T-helper 22 cell (primary cell): ENCODE data around the gene SDC4.

Experiments
- DNase-seq: peaks from one replicate; pipeline ENCODE4 v3.0.0-alpha.2; 2020; ENCODE audit warnings: low read depth

The SDC4 gene

GRCh38 chr20:45343532-45344167 is 4.6 kb downstream of the SDC4 start:
- no peak for DNase-seq

GRCh38 chr20:45342855-45343531 is 5.2 kb downstream of the SDC4 start:
- DNase-seq: no peak

GRCh38 chr20:45341939-45342854 is 6.0 kb downstream of the SDC4 start:
- DNase-seq: no peak

DNA sequence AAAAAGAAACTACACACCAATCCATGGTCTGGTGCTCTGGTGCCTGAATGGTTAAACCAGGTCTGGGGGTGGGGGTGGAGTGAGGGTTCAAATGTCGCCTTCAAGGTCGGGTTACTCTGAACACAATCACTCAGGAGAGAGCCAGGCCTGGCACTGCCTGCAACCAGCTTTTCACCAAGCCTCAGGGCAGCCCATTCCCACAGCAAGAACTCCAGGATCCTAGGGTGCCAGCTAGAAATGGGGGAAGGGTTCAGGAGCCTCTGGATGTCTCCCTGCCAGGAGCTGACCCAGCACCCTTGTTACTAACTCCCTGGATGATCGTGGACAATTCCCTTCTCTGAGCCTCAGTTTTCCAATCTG is 6.7 kb downstream of the SDC4 start:
- DNase-seq: no peak

GRCh38 chr20:45340951-45341350 is 7.3 kb downstream of the SDC4 start:
- DNase-seq: no peak

DNA sequence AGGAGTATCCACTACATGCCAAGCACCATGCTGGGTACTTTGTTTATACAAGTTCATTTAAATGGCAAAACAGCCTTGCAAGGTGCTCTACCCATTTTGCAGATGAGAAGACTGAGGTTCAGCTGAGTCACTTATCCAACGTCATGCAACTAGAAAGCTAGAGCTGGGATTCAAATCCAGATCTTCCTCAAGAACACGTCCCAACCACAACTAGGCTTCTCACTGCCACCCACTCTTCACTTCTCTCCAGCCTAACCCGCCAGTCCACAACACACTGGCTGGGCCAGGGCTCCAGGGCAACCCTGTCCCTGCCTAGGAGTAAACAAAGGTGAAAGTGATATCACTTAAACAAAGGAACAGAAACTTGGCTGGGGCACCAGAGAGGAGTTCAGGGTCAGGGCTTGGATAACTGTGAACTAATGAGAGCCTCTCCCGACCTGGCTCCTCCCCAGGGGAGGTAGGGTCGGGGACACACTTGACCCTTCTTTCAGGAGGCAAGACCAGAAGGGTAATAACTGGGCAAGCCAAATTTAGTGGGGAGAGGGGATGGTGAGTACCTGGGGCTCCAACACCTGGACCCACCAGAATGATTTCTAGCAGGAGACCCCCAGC is 7.9 kb downstream of the SDC4 start:
- DNase-seq: no peak

- DNase-seq: no peak
Measured at GRCh38 chr20:45339799-45340198, 8.4 kb downstream of the SDC4 start.

- no peak for DNase-seq
Measured at GRCh38 chr20:45339084-45339483, 9.1 kb downstream of the SDC4 start.

DNA sequence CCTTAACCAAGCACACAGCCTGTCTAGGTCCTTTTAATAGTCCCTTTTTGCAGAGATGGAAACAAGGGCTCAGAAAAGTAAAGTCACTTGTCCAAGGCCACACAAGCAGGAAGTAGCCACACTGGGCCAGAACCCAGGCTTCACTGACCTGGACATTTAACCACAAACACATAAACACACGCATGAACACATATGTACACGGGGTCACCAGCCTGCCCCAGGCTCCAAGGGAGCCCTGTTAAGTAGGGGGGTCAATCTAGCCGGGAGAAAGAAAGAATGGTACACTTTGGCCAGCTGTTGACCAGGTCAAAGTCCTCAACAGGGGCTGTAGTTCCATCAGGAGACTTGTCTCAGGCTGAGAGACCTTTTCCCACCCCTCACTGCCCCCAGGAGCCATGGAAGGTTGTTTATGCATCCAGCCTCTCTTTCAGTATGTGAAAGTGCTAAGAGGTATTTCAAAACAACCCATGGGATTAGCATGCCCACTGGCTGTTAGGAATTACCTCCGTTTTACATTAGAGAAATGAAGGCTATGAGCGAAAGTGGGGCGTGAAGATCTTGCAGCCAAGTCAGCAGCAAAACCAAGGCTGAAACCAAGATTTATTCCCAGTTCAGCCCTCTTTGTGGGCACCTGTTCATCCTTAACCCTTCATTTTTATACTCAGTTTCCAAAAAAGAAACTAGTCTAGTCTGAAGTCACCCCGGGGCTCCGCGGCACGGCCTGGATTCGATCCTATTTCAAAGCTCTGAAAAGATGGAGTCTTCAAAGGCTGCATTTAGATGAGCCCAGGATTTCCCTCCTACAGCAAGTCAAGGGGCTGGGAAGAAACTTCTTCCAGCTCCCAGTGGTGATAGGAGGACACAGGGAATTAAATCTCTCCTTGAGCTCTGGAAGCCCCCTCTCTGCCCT is 9.8 kb downstream of the SDC4 start:
- DNase-seq: no peak

DNA sequence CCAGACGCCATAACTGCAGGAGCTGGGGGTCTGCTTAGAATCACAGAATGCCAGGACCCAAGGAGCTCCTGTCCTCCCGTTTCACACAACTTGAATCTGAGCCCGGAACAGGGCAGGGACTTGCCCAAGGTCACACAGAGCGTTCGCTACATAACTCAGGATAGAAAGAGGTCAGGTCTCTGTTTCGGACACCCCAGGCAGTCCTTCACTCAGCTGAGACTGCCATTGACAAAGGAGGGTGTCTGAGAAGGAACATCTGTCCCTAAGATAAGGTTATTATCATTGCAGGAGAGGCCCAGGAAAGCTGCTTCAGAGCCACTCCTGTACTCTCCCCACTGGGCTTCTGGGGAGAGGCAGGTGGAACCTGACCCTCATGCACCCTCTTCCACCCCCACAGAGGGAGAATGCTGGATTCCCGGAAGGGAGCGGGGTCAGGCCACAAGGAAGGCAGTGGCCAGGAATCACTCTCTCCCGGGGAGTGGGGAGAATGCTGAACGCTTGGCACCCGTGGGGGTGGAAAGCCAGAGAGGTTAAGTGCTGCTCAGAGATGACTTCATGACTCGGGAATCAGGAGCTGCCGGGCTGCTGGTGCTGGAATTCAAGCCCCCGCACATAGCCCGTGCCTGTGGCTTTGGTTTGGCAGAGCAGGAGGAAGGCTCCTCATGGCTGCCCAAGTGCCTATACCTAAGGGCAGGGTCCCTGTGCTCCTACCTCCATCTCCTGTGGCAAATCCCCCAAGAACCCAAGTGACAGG is 10.7 kb downstream of the SDC4 start:
- no peak for DNase-seq

DNA sequence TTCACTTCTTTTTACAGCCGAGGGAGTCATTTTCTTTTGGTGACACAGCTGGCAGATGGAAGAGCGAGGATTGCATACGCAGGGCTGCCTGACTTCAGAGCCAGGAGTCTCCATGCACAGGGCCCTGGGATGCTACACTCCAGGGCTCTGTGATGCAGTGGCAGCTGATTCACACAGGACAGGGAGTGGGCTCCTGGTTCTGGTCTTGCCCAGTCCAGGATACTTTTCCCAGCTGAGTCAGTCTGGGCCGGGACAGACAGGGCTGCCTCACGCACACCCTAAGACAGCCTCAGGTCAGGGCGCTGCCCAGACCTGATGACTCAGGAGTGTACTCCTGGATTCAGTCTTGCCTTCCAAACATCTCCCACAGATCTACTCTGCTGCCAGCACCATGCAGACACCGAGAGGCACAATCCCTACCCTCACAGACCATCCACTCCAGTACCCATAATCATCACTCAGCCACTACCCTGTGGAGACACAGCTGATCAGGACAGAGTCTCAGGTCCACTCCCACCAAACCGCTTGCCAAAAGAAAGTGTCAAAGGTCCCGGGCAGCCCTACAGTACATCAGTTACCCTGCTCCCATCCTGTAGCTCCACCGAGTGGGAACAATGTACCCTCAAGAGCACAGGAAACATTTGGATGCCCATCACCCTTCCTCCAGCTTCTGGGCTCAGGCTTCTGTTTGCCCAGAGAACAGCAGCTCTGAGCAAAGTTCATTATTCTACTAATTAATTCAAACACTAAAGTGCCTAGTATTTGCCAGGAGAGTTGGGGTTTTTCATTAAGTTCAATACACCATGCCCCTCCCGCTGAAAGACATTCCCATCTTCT is 11.5 kb downstream of the SDC4 start:
- DNase-seq: no peak

DNA sequence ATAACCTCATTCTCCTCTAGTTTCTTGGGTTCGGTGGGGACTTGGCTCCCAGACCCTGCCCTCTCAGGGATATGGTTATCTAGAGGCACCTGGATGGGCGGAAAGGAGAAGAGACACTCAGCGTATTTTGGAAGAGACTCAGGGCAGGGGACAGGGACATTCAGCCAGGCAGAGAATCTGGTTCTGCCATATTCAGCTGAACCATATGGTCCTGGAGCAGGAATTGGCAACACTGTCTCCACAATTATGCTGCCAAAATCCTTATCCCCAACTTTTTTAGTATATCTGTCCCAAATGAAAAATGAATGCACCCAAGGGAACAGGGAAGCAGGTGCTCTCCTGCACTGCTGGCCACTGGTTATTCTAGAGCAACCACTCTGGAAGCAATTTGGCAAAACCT is 17.7 kb downstream of the SDC4 start:
- DNase-seq: no peak

DNA sequence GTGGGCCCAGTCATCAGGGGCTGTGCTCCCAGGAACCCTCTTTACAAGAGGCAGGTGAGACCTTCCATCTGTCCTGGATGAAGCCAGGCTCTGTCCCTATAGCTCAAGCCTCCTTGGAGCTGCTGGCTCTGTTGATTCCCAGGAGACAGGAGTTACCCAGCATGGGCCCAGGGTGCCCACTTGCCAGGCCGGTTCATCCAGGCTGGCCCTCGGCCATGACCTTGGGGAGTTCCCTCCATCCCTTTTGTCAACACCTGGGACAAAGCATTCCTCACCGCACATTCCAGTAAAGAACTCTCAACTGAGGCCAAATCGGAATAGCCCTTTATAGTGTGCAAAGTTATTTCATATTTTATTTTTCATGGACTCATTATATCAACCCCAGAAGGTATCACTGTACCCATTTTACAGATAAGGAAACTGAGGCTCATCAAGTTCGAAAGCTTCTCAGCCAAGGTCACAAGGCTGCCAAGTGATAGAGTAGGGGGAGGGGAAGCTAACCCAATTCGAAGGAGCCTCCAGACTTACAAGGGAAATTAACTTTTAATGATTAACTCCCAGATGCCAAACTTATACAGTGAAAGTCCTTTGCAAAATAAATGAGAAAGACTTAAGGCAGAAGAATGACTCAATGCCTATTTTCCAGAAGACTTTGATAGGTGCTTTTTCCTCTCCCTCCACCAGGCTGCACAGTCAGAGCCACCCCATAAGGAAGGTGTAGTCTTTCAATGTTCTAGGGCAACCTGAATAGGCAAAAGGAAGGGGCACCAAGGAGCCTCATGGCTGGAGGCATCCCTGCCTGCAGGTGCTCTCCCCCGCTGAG is 18.5 kb downstream of the SDC4 start:
- DNase-seq: no peak

GRCh38 chr20:45328451-45328850 is 19.8 kb downstream of the SDC4 start:
- DNase-seq: no peak

DNA sequence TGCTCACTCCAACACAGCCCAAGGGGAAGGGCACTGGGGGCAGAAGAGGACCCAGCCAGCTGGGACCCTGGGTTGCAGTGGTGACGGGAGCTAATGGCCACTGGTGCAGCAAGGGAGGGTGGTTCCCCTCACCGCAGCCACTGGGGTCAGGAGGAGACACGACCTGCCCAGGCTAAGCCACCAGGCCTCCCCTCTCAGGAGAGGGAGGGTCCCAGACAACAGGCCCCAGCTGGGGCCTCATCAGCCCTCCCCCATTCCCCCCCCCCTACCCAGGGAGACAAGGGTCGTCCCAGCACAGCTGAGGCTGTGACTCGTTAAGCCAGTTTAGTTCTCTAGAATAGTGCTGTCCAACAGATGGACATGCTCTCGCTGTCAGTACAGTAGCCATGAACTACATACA is 22.9 kb downstream of the SDC4 start:
- DNase-seq: no peak

- no peak for DNase-seq
Measured at GRCh38 chr20:45323731-45324130, 24.5 kb downstream of the SDC4 start.

DNA sequence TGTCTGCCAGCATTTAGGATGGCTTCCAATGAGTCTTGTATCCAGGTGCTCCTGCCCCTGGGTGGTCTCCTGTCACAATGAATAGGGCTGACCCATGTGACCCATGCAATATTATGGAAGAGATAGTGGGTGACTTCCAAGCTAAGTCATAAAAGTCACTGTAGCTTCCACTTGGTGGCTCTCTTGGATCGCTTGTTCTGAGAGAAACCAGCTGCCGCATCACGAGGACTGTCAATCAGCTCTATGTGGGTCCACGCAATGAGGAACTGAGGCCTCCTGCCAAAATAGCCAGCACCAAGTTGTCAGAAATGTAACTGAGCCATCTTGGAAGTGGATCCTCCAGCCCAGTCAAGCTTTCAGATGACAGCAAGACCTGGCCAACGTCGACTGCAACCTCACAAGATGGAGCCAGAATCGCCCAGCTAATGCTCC is 25.3 kb downstream of the SDC4 start:
- no peak for DNase-seq

DNA sequence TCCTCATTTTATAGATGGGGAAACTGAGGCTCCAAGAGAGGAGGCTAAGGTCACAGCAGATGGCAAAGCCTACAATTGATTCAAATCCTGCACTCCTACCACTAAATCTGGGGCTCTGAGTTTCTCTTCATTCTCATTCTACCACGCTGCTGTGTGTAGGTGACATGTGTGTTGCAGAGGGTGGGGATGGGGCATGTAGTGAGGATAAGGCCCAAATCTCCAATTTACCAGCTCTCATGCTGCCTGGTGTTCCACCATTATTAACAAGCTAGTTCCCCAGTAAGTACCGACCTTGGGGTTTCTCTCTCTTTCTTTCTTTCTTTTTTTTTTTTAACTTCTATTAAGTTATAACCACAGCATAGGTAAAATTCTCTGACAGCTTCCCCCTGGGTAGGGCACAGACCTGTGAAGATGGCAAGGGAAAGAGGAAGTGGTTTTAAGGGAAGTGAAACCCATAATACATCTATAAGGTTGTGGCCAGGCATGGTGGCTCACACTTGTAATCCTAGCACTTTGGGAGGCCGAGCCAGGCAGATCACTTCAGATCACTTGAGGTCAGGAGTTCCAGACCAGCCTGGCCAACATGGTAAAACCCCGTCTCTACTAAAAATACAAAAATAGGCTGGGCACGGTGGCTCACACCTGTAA is 27.2 kb downstream of the SDC4 start:
- no peak for DNase-seq
